Measurements from ENCODE around the gene KRT25.

DNA sequence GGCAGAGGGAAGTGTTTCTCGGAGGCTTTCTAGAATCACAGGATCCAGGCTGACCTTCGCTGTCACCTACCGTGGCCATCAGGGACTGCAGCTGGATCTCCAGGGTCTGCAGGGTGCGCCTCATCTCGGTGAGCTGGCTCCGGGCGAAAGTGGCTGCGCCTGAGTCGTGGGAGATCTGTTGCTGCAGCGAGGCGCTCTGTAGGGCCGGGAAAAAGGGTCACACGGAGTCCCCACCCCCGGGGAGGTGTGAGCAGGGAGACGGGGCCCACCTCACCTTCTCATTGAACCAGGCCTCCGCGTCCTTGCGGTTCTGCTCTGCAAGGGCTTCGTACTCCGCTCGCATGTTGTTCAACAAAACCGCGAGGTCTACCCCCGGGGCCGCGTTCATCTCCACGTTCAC, 41.7 kb upstream of the KRT25 start:
- TF ChIP-seq, protein P1, sequence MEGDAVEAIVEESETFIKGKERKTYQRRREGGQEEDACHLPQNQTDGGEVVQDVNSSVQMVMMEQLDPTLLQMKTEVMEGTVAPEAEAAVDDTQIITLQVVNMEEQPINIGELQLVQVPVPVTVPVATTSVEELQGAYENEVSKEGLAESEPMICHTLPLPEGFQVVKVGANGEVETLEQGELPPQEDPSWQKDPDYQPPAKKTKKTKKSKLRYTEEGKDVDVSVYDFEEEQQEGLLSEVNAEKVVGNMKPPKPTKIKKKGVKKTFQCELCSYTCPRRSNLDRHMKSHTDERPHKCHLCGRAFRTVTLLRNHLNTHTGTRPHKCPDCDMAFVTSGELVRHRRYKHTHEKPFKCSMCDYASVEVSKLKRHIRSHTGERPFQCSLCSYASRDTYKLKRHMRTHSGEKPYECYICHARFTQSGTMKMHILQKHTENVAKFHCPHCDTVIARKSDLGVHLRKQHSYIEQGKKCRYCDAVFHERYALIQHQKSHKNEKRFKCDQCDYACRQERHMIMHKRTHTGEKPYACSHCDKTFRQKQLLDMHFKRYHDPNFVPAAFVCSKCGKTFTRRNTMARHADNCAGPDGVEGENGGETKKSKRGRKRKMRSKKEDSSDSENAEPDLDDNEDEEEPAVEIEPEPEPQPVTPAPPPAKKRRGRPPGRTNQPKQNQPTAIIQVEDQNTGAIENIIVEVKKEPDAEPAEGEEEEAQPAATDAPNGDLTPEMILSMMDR (conservative IDR thresholded peaks at IDR 0.05): no peak
- no peak for TF ChIP-seq EZH2 (IDR thresholded peaks at IDR 0.05; ENCODE audit: low read depth)
